GM21576 (cell line): ENCODE data around the gene CDH16.
"Not testable (repeated sequence)": the region's sequence is repeated elsewhere in the genome, so short reads cannot be mapped to it uniquely, and the experiment has no call there.

Experiments used
- ATAC-seq: cut with Tn5 transposase; IDR thresholded peaks from one replicate; pipeline ENCODE4 v1.9.1; 2021; ENCODE audit warnings: mild to moderate bottlenecking, moderate library complexity; ENCODE audit not compliant: unreplicated experiment

The CDH16 gene

DNA sequence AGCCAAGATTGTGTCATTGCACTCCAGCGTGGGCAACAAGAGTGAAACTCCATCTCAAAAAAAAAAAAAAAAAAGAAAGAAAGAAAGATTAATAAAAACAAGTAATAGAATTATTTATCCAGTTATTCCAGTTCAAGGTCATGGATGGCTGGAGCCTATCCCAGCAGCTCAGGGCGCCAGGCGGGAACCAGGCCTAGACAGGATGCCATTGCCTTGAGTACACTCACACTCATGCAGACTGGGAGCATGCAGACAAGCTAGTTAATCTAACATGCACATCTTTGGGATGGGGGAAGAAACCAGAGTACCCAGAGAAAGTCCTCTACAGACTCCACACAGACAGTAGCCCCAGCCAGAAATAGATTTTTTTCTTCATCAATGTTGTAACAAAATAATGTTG lies 20.5 kb downstream of the CDH16 start:
- no peak for ATAC-seq

- ATAC-seq, result not testable (repeated sequence)
Measured at GRCh38 chr16:66896682-66897081, 22.0 kb downstream of the CDH16 start.

DNA sequence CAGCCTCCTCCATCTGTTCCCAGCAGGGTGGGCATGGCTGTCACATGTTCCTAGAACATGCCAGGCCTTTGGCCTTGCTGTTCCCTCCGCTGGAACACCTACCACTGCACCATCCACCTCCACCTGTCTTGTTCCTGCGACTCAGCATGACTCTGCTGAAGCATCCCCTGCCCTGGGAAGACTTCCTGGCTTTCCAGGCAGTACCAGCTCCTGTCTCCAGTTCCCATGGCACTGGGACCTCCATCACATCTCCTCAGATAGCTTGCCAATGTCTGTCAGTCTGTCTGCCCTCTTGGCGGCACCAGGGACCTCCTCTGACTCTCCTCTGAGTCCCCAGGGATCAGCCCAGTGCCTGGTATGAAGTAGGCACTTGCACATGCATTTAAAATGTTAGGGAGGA lies 22.7 kb downstream of the CDH16 start:
- ATAC-seq, result no peak

GRCh38 chr16:66895689-66895979 lies 23.1 kb downstream of the CDH16 start:
- no peak for ATAC-seq

- peak; percentile 67 for ATAC-seq
Measured at GRCh38 chr16:66894948-66895688, 23.6 kb downstream of the CDH16 start.

- no peak for ATAC-seq
Measured at GRCh38 chr16:66894055-66894454, 24.6 kb downstream of the CDH16 start.

DNA sequence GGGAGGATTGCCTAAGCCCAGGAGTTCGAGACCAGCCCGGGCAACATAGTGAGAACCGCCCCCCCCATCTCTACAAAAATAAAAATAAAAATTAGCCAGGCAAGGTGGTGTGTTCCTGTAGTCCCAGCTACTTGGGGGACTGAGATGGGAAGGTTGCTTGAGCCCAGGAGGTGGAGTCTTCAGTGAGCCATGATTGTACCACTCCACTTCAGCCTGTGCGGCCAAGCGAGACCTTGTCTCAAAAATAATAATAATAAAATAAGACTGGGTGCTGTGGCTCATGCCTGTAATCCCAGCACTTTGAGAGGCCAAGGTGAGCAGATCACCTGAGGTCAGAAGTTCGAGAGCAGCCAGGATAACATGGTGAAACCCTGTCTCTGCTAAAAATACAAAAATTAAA lies 26.9 kb downstream of the CDH16 start:
- no peak for ATAC-seq

DNA sequence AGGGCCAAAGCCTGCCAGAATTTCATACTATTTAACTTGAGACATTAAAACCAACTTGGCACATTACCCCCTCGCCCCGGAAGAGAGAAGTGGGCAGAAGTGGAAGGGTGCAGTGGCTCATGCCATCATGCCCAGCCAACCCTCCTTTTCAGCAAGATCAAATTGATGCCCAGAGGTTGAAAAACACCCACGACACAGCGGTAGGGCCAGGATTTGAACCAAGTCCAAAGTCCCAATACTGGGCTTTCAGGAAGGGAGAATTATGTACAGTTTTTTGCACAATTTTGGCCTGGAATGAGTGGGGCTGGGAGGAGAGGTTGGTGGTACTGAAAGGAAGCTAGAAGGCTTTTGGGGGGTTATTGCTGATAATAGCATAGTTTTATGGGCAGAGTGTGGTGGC lies 27.3 kb downstream of the CDH16 start:
- ATAC-seq, result no peak

DNA sequence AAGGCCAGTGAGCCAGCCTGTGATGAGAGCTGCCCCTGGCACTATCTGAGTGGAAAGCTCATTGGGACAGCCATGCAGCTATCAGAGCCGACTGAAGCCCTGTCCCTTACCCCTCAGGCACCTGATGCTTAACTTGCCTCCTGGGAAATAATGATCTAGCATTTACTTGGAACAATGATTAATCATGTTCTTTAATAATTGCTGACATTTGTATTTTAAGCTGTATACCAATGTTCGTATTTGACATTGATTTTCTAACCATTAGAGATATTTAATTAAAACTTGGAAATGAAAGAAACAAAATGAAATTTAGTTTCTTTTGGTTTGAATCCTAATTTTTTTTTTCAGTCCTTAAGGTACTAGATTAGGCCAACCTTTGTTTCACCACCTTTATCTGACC lies 27.9 kb downstream of the CDH16 start:
- no peak for ATAC-seq

DNA sequence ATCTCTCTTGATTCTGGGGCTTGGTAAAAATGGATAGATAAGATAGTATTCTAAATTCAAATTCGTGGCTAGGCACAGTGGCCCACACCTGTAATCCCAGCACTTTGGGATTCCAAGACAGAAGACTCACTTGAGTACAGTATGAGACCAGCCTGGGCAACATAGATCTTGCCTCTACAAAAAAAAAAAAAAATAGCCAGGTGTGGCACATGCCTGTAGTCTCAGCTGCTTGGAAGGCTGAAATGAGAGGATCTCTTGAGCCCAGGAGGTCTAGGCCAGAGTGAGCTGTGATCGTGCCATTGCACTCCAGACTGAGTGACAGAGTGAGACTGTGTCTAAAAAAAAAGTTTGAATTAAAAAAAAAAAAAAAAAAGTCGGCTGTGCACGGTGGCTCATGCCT lies 29.1 kb downstream of the CDH16 start:
- ATAC-seq, result no peak

DNA sequence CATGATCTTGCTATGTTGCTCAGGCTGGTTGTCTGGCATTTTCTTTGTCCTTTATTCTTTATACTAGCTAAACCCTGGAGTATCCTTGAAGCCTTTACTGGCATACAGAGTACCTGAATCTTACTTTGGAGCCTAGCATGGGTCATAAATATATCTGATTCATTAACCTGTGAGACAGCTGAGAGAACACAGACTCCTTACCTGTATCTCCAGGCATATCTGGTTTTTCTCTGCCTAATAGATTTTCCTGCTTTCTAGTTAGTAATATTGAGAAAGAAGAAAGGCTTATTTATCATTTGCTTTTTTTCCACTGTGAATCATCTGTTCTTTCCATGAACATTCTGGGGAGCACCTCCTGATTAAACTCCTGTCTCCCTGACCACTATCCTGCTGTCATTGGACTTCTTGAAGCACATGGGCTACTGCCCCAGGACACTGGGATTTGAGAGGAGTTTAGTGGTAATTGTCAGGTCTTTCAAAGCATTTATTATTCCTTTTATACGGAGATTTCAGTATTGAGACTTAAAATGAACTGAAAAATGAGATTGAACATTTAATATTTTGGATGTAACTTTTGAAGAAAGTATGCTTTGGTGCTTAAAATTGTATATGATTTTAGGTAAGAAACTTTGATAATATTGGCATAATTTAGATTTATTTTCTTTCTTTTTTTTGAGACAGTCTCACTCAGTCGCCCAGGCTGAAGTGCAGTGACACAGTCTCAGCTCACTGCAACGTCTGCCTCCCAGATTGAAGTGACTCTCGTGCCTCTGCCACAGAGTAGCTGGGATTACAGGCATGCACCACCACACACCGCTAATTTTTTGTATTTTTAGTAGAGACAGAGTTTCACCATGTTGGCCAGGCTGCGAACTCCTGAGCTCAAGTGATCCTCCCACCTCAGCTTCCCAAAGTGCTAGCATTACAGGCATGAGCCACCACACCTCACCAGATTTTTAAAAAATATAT lies 29.8 kb downstream of the CDH16 start:
- ATAC-seq, result no peak

DNA sequence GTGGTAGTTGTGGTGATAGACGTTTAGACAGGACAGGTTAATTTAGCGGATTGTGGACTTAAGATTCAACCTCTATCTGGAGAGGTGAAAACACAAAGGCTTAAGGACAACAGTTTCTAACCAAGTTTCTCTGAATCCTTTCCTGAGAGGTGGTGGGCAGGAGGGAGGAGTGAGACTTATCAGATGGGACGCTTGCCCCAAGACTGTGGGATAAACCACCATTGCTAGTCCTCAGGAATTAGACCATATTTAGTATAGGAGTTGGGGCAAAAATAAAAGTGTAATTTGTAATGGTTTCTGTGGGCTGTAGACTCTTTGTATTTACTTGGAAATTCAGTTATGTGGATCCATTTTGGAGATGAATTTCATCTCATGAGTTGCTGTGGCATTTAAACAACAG lies 31.8 kb downstream of the CDH16 start:
- no peak for ATAC-seq

GRCh38 chr16:66886321-66886720 lies 32.4 kb downstream of the CDH16 start:
- ATAC-seq, result no peak

- no peak for ATAC-seq
Measured at GRCh38 chr16:66885491-66885890, 33.2 kb downstream of the CDH16 start.

DNA sequence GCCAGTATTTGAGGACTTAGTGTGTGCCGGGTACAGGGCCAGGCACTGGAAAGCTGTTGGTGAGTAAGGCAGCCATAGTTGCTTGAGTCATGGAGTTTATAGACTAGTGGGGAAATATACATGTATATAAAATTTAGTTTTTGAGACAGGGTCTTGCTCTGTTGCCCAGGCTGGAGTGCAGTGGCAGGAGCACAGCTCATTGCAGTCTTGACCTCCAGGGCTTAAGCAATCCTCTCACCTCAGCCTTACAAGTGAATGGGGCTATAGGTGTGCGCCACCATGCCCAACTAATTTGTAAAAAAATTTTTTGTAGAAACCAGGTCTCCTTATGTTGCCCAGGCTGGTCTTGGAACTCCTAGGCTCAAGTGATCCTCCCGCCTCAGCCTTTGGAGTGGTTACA lies 36.0 kb downstream of the CDH16 start:
- no peak for ATAC-seq

DNA sequence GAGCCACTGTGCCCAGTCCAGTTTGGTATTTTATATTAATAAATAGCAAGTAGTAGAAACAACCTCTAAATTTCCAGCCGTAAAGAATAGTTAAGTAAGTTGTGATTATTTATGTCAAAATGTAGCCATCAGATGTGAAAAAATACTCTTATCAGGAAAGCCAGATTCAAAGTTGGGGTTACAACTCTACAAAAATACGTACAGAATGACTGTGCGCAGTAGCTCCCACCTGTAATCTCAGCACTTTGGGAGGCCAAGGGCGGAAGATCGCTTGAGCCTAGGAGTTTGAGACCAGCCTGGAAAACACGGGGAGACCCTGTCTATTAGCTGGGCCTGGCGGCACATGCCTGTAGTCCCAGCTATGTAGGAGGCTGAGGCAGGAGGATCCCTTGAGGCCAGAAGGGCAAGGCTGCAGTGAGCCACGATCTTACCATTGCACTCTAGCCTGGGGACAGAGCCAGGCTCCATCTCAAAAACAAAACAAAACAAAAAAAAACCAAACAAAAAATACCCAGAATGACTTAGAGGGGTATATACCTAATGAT lies 36.6 kb downstream of the CDH16 start:
- ATAC-seq, result no peak

DNA sequence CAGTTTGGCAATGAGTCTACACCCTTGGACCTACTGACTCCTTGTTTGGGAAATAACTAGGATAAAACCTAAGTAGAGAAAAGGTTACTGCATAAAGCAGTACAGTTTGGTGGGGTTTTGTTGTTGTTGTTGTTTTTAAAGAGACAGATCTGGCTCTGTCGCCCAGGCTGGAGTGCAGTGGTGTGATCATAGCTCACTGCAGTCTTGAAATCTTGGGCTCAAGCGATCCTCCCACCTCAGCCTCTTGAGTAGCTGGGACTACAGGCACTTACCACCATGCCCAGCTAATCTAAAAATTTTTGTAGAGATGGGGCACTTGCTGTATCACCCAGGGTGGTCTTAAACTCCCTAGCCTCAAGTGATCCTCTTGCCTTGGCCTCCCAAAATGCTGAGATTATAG lies 37.1 kb downstream of the CDH16 start:
- ATAC-seq, result no peak

DNA sequence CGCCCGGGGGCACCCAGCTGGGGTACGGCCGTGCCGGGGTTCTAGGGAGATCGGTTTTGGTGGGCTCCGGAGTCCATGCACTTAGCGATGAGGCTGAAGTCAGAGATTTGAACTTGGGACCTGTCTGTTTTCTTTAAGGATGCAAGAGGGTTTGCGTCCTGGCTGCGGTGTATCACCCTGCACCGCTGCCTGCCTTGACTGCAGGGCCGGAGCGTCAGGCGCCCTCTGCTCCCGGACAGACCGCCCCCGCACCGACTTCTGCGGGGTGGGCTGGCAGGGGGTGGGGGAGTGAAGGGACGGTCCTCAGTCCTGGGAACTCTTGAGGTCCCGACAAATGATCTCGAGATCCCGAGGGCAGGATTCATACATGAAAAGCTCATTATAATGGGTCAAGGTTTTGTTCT lies 37.7 kb downstream of the CDH16 start:
- ATAC-seq, result no peak

GRCh38 chr16:66880288-66881013 lies 38.2 kb downstream of the CDH16 start, which contains the start of gene PDP2:
PDP2 (plus strand) TSS chr16:66880515; CDS start chr16:66884285, 3,770 bp downstream.
- peak; percentile 94 for ATAC-seq

DNA sequence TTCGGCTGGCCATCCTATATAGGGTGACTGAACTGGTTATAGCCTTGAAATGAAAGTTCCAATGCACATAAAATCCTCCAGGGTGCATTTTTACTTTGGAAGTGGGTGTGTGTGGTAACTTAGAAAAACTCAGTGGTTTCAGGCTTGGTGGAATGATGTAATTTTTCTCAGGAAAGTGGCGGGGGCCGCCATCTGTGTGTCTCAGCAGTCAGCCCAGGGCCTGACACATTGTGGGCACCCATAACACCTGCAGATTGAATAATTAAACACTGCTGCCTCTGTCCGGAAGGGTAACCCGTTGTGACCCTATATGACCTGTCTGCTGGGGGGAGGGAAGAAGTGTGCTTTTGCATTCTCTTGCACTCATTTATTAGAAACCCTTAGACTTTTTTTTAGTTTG lies 40.6 kb downstream of the CDH16 start:
- no peak for ATAC-seq

GRCh38 chr16:66874079-66874775 lies 44.5 kb downstream of the CDH16 start:
- ATAC-seq, result no peak
